GM19328 (cell line): ENCODE data around the gene ITM2C.

Source experiments
- ATAC-seq: cut with Tn5 transposase; IDR thresholded peaks from one replicate; pipeline ENCODE4 v1.9.1; 2021; ENCODE audit warnings: mild to moderate bottlenecking, moderate library complexity; ENCODE audit not compliant: unreplicated experiment

ITM2C gene

DNA sequence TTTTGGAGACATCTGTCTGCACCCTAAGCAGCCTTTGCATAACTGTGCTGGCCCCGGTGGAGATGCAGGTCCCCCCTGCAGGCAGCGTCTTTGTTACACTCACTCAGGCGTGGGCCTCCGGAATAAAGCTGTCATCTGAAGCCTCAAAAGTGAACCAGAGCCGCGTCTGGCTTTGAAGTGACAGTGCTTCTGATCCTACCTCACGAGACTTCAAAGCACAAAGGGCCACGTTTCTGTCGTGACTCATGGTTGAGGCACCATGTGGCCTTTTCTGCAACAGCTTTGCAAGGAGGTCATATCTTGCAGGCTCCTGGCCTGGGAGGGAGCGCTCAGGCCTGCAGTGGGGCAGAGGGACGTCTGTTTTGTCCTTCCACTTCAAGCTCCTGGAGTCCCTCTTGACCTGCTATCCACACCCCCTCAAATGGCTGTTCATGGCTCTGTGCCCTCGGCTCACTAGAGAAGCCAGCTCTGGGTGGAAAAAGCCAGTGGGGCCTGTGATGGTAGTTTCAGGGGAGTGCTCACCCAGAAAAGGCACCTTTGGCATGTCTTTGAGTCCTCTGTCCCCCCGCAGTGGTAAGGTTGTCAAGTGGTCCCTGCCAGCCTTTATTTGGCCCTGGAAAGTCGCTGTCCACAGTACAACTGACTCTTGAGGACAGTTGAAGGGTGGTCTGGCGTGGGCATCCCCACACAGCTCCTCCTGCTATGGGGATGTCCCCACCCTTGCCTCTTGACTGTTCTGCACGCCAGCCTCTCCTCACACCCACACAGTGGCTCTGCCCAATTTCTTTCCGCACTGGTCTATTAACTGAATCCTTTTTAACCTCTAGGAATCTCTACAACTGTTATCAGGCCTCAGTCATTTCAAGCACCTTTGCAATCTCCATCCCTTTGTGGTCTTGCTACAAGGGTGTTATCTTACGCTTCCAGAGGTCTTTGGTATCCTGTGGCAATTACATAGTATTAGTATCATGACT, 41.0 kb downstream of the ITM2C start:
- no peak for ATAC-seq

DNA sequence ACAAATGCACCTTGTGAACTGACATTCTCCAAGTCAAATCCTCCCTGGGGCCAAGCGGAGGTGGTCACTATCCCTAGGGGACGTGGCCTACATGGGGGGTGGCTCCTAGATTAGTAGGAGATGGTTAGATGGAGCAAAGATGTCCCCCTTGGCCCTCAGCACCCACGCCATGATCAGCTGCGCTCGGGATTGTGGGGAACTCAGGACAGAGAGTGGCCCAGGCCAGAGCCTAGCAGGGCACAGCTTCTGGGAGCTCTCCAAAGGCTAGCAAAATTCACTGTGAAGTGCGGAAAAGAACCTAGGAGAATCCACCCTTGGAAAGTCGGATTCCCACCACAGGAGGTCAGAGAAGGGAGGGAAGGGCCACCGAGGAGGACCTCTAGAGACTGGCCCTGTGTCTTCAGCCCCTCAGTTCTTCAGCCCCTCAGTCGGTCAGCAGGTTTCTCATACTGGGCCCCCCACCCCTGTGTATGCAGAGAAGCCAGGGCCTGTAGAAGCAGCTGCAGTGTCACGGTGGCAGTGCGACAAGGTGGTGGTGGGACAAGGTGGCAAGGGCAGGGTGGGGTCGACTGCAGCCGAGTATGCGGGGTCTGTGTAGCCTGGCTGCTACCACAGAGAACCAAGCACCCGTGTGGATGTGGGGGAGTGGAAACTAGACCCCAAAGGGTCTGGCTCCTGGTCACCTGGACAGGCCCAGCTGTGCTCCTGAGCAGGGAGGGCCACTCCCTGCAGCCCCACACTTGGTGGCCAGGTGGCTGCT, 41.9 kb downstream of the ITM2C start:
- no peak for ATAC-seq

DNA sequence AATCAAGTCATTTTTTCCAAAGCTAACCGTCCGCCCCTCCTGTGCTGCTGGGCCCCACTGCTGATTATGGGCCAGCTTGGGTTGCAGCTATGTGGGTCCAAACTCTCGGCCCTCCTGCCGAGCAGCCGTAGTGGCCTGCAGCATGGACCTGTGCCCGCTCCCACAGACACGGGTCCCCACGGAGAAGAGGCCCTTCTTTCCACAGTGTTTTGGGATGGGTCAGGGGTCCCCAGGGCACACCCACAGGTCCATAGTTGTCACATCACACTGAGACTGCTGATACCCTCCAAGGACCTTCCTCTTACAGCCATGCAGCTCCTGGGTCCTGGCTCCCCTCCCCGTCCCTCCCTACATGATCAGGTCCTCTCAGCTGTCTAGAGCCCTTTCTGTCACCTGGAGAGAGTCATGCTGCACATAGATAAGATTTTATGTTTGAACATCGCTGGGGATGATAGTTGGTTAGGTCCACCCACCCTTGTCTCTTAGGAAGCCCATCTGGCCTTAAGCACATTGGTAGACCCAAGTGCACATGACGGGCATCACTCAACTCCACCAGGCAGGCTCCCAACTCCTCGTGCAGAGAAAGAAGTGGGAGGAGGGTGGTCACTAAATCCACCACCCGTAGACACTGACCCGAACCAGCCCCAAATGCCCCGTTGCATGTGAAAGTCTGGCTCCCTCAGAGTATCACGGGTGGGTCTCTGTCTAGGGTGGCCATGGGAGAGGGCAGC, 42.8 kb downstream of the ITM2C start:
- ATAC-seq = no peak

DNA sequence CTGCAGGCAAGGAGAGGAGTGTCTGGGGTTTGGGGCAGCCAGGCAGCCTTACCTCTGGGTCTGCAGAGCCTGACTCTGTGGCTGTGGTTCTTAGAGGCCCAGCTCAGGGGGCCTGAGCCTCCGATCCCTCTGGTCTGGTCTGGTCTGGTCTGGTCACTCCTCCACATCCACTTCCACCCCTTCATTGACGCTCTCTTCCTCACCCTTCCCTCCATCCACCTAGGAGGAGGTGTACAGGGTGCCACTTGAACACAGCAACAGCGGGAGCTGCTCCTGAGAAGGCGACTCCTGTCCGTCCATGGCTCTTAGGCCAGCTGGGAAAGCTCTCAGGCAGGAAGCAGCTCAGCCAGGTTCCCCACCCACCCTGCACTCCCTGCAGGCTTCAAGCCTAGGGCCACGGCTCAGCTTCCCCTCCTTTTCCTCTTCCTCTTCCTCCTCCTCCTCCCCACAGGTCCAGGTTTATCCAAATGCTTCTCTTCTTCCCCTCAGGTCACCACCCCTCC, 43.4 kb downstream of the ITM2C start:
- ATAC-seq = no peak

DNA sequence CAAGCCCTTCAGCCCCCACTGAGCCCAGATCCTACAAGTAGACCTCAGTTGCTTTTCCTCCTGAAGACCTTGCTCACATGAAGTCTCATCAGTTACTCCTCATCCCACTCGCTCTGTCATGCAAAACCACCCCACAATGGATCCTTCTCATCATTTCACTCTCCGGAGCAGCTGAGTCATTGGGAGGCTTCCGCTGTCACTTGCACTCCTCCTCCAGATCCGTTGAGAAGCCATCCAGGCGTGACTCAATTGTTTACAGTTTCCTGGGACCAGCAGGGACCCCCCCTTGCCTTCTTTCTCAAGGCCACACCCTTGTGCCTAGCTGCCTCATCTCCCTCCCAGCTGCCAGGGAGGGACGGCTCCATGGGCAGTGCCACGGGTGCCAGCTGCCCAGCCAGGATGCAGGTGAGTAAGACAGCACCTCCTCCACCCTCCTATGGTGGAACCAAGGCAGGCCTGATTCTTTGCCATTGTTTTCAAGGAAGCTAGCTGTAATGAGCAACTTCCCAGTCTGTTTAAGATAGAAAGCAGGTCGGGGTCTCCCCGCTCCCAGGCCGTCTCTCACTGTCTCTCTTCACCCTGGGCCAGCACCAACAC, 44.0 kb downstream of the ITM2C start:
- ATAC-seq = no peak

DNA sequence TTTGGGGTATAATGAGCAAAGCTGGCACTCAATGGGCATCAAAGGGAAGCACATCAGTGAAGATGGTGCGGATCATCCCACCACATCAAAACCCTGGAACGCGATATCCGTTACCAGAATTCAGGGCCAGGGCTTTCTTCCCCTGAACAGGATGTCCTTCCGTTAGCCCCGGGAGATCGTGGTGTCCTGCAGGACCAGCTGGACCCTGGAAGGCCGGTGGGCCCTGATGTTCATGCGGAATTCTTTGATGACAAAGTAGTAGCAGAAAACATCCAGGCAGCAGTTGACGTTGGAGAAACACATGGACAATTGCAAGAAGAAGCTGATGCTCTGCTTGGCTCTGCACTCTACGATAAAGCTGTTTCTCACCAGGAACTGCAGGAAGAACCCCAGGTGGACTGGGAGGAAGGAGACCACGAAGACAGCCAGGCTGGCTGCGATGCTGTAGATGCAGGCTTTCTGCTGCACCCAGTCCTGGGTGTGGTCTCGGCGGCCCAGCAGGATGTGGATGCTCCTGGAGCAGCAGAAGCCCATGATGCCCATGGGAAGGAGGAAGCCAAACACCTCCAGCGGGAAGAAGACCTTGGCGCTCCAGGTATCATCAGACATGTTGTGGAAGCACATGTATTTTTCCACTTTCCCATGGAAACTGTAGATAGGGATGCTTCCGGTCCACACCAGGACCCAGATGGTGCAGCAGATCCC, 45.3 kb downstream of the ITM2C start:
- no peak for ATAC-seq

DNA sequence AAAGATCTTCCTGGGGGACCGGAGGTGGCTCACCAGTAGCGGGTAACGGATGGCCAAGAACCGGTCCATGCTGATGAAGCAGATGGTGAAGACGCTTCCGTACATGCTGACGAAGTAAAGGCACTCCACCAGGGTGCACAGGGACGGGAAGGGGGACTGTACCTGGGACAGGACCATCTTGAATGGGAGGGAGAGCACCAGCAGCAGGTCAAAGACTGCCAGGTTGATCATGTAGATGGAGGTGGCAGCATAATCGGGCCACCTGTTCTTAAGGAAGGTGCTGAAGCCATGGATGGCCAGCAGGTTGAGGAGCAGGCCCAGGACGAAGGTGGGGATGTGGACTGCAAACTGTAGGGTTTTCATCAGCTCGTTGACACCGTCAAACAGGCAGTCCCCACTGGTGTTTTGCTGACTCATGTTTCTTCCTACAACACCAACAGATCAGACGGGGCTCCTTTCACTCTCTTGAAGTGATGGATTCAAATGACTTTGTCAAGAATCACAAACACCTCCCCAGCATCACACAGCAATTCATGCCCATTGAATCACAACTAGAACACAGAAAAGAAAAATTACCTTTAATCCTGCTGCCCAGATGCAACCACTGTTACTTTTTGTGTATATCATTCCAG, 45.9 kb downstream of the ITM2C start:
- no peak for ATAC-seq

DNA sequence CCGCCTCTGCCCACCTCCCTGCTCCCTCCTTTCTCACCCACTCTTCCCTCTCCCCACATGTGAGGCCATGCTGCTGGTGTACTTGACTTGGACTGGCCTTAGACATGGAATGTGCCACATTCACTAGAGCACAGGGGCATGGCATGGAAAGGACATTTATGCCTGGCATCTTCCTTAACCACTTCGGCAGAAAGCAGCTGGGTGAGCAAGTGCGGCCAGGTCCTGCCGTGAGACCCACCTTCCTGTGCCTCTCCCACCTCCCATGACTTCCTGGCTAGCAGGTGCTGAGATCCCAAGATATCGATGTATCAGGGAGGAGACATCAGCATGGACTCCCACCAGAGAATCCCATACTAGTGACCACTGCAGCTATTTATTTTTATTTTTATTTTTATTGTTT, 47.3 kb downstream of the ITM2C start:
- ATAC-seq = no peak

DNA sequence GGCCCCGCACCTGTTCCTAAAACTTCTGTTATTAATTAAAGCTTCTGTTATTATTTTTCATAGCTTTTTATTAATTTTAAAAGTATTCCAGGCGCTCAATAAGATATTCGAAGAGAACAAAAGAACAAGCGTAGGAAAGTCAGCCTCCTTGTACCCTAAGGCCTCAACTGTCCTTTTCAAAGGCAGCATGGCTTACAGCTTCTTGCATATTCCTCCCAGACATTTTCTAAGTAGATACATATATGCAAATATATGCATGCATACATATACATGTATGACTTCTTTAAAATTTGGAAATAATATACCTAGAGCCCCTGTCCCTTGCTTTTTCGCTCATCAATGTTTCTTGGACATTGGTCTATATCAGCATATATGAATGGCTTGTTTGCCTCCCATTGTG, 48.0 kb downstream of the ITM2C start:
- no peak for ATAC-seq

DNA sequence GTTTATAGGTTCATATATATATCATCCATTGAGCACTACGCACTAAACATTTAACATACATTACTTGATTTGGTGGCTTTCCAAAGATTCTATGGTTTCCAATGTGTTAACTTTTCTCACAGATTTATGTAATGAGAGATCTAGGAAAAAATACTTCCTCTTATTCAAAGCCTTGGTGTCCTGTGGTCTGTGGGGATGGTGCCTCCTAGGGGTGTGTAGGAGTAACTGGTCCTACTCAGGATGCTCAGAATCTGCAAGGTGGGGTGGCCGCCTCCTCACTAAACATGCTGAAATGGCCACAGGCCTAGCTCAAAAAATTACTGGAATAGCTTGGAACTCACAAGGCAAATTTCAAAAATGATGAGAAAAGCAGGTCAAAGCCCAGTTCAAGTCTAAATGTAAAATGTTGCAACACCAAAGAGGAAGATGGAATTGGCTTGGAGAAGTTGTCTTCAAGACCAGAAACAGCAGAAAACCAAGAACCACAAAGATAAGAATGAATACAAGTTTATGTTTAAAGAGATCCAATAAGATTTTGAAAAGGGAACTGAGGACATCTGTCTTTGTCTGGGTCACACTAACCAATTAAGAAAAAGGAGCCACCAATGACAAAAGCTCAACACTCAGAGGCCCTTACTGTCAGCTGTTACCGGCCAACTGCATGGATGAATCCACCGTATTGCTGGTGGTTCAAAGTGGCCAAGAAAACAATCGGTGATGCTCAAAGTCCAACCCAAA, 48.8 kb downstream of the ITM2C start:
- ATAC-seq = no peak

DNA sequence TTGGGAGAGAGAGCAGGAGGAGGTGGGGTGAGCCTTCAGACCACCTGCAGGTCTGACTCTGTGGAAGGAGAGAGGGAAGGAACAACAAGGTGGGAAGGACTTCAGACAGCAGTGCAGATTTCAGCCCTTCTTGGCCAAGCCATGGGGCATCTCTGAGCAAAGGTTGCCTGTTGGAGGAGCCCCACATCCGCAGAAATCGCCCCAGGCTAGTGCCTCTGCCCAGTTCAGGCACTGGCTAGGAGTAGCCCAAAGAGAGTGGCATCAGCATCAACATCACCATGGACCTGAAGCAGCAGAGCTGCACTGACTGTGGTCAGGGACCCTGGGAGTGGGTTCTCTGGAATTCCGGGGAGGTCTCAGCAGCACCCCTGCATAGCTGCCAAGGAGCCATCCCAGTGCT, 50.1 kb downstream of the ITM2C start:
- ATAC-seq = no peak

DNA sequence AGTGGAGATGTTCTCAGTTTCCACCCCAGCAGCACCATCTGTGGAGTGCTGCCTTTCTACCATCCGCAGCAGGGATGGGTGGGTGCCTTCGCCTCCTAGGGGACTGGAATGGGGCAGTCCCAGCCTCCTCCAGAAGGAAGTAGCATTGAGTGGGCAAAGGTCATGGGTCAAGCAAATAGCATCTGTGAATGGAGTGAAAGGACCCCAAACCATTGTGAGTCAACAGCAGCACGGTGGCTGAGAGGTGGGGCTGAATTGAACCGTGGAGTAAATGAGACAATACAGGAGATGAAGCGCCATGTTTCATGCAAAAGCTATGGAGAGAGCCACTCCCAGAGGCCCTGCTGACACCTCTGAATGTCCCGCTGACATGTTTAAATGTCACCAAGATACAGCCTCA, 50.6 kb downstream of the ITM2C start:
- ATAC-seq = no peak

DNA sequence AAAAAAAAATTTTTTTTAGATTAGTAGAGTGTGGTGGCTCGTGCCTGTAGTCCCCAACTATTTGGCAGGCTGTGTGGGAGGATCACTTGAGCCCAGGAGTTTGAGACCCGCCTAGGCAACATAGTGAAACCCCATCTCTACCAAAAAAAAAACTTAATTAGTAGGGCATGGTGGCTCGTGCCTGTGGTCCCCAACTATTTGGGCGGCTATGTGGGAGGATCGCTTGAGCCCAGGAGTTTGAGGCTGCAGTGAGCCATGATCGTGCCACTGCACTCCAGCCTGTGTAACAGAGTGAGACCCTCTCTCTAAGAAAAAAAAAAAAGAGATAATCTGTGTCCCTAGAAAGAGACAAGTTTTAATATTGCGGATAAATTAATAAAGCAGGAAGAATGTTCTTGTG, 51.5 kb downstream of the ITM2C start:
- no peak for ATAC-seq

DNA sequence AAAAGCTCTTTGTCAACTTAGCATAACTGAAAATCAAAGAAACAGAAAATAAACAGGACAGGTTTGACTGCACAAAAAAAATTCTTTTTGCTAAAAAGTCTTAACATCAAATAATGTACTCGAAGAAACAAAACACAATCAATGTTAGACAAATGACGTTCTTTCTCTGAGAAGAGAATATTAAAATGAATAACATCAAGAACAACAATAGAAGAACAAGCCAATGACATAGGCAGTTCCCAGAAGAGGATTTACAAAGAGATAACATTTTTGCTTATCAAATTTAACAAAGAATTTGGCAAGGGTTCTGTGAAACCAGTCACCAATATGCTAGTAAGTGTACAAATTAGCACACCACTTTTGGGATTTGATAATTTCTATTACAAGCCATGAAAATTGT, 54.5 kb downstream of the ITM2C start:
- ATAC-seq = no peak

DNA sequence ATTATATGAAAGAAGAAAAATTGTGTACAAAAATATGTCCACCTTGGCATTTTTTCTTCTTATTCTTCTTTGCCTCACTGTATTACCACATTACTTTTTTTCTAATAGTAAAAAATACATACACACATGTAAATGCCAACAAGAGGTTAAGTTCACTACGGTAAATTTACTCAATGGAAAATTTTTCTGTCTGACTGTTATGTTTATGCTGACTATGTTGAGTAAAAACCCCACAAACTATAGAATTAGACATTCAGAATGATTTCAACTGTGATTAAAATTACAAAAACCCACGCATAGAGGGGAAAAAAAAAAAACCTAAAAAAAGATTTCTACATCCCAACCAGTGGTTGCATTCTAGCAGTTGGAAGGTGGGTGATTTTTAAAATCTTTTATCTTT, 54.9 kb downstream of the ITM2C start:
- ATAC-seq = no peak

DNA sequence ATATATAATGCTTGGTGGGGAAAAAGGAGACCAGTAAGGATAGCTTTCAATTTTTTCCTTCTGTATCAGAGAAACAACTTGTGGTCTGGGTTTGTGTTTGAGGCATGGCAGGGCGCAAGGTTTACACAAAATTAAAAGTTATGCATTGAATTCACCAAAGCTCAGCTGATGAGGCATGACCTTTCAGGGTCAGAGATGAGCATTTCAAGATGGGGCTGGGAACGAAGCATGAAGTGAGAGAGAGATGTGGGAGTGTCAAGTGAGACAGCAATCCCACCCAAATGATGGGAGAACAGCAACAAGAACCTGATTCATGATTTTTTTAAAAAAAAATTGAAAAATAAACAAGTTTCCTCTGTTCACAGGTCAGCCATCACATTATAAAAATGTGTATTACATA, 55.4 kb downstream of the ITM2C start:
- no peak for ATAC-seq

DNA sequence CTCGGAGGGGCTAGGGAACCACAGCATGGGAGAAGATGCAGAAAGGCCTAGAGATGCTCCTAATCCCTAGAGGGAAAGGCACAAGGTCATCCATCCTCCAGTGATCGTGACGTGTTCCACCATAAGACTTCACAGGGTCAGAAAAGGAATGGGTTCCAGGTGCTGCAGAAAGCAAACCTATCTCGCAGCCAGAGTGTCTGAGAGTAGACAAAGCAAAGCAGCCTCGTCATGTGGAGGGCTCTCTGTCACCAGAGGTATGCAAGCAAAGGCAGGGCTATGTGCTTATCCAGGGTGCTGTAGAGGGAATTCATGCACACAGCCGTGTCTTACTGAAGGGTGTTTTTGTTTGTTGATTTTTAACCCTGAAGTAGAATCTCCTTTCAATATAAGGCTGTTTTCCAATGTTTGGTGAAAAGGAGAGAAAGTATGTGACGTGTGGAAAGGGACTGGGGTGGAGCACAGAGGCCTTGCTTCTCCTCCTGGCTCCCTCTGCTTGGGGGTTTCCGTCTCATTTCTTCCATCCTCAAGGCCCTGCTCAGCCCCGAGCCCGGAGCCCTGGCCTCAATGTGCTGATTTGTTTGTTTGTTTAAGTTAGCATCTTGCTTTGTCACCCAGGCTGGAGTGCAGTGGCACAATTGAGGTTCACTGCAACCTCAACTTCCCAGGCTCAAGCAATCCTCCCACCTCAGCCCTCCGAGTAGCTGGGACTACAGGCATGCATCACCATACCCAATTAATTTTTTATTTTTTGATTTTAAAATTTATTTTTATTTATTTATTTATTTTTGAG, 57.3 kb downstream of the ITM2C start:
- ATAC-seq = no peak

DNA sequence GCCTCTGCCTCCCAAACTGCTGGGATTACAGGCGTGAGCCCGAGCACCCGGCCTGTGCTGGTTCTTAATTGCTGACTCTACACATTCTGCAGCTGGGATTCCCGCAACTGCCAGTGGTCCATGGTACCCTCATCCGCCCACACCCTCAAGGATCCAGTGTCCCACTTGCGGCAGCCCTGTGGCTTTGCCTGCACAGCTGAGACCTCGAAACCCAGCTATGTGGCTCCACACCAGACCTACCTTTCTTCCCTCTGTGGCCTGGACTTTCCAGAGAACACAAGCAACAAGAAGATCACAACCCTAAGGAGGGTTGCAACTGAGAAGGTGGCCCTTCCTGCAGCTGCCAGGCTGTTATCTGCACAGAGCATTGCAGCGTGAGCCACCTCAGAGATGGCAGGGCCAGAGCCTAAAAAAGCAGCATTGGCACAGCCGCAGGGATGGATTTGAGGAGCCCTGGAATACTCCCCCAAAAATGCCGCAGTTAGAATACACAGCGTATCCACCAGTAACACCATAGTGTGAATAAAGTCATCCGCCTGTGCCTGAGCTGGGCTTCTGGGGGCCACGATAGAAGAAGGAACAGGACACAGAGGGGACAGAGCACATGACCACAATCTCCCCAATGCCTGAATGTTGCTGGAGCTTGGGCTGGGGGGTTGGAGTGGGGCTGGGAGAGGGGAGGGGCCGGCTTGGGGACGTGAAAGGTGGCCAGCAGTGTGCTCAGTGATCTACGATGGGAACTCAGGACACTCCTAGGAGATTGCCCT, 58.4 kb downstream of the ITM2C start:
- ATAC-seq = no peak
